ENCODE data around the gene BDNF. TPM values are rescaled to one million over a fixed set of nuclear protein-coding genes. Genes with fewer than 3 reads are reported as not detected.

The BDNF gene
- total and polyA plus RNA-seq, 2 of the 8 experiments (the other 6 are each of a cell fraction or from before 2014, with no cell fraction given) = 2.4 to 5.4 TPM

DNA sequence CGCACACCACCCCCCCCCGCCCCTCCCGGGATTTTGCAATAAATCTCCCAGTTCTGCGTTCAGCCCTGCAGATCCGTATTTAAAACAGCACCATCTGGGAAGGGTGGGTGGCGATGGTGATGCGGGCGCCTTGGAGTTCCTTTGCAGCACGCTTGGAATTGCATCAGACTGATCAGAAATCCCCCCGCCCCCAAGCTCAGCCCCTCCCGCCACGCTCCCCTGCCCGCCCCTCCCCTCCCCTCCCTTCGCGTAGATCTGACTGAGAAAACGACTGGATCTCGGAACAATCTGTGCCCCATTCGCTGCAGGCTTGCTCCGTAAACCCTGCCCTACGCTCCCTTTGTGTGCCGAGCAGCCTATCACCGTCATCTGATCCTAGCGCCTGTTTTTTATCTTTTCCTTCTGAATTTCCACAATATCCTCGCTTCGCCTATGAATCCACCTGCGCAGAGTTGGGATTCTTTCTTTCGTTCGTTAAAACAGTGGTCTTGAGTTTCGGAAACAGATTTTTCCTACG is 18.1 kb upstream of the BDNF start (continued):
- TF ChIP-seq CEBPB (IDR thresholded peaks at IDR 0.05; ENCODE audit: low read depth, low read length) (peak; percentile 78), MAFK (IDR thresholded peaks at IDR 0.05; ENCODE audit: low read depth, low read length) (no peak), ZNF274 (IDR thresholded peaks at IDR 0.05; ENCODE audit: borderline replicate concordance, extremely low read depth, low read length) (no peak), GTF2F1 (IDR thresholded peaks at IDR 0.05; ENCODE audit: borderline replicate concordance, low read depth, low read length) (no peak), SAP30 (IDR thresholded peaks at IDR 0.05; ENCODE audit: insufficient read depth, insufficient replicate concordance, low read length) (peak; percentile 13), TBP (IDR thresholded peaks at IDR 0.05; ENCODE audit: low read depth, low read length) (peak; percentile 58), POU5F1 (IDR thresholded peaks at IDR 0.05; ENCODE audit: low read depth, low read length) (no peak), BACH1 (IDR thresholded peaks at IDR 0.05; ENCODE audit: low read length) (no peak), SIX5 (IDR thresholded peaks at IDR 0.05; ENCODE audit: low read depth, low read length) (no peak), SP4 (IDR thresholded peaks at IDR 0.05; ENCODE audit: low read length) (no peak), EP300 (IDR thresholded peaks at IDR 0.05; ENCODE audit: borderline replicate concordance in 1 of 2, low read depth in 2 of 2, low read length in 2 of 2) (no peak), ASH2L (IDR thresholded peaks at IDR 0.05; ENCODE audit: low read length) (no peak), CHD2 (IDR thresholded peaks at IDR 0.05; ENCODE audit: low read length) (no peak), SRF (IDR thresholded peaks at IDR 0.05; ENCODE audit: low read depth, low read length) (no peak), YY1 (IDR thresholded peaks at IDR 0.05; ENCODE audit: low read depth, low read length) (no peak), SIRT6 (IDR thresholded peaks at IDR 0.05; ENCODE audit: low read length) (no peak), CHD1 (IDR thresholded peaks at IDR 0.05; ENCODE audit: low read depth, low read length) (0 out of 2 replicates have a peak, but pooled peaks have one; percentile 35), CBX5 (IDR thresholded peaks at IDR 0.05; ENCODE audit: low read depth, low read length) (no peak), CREB1 (IDR thresholded peaks at IDR 0.05) (no peak; the same call in 1 of the 2 replicates), SP2 (IDR thresholded peaks at IDR 0.05; ENCODE audit: low read length) (no peak), PHF8 (conservative IDR thresholded peaks at IDR 0.05; ENCODE audit: low read depth, low read length) (no peak), RXRA (IDR thresholded peaks at IDR 0.05; ENCODE audit: insufficient read depth, low read depth, low read length) (no peak)
- TF ChIP-seq, protein P1, sequence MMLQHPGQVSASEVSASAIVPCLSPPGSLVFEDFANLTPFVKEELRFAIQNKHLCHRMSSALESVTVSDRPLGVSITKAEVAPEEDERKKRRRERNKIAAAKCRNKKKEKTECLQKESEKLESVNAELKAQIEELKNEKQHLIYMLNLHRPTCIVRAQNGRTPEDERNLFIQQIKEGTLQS (IDR thresholded peaks at IDR 0.05; ENCODE audit: insufficient read depth, low read depth, low read length) = no peak
- TF ChIP-seq, protein P2, sequence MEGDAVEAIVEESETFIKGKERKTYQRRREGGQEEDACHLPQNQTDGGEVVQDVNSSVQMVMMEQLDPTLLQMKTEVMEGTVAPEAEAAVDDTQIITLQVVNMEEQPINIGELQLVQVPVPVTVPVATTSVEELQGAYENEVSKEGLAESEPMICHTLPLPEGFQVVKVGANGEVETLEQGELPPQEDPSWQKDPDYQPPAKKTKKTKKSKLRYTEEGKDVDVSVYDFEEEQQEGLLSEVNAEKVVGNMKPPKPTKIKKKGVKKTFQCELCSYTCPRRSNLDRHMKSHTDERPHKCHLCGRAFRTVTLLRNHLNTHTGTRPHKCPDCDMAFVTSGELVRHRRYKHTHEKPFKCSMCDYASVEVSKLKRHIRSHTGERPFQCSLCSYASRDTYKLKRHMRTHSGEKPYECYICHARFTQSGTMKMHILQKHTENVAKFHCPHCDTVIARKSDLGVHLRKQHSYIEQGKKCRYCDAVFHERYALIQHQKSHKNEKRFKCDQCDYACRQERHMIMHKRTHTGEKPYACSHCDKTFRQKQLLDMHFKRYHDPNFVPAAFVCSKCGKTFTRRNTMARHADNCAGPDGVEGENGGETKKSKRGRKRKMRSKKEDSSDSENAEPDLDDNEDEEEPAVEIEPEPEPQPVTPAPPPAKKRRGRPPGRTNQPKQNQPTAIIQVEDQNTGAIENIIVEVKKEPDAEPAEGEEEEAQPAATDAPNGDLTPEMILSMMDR (IDR thresholded peaks at IDR 0.05; ENCODE audit: control extremely low read depth in 1 of 3, insufficient read depth in 1 of 3, low read depth in 1 of 3, low read length in 3 of 3) = no peak
